GM12865 (cell line): ENCODE data around the gene SIL1.

Experiments
- DNase-seq: peaks from one replicate; pipeline ENCODE4 v3.0.0; 2010; ENCODE audit warnings: low read depth
- H3K4me3 ChIP-seq: 2 replicates; pipeline ENCODE4 v1.5.1; 2011; ENCODE audit warnings: mild to moderate bottlenecking, low read depth, low read length, control low read depth
- CTCF ChIP-seq: IDR thresholded peaks from 2 replicates; pipeline ENCODE4 v1.5.1; 2011; ENCODE audit warnings: low read length, control low read depth, low read depth, inconsistent platforms; ENCODE audit not compliant: insufficient read depth; ENCODE audit errors: missing control alignments

Gene SIL1

GRCh38 chr5:138961221-138961620 lies 236.9 kb downstream of the SIL1 start:
- DNase-seq, result no peak
- no peak for TF ChIP-seq CTCF
- H3K4me3 ChIP-seq, result no peak overlapping the region

- TF ChIP-seq CTCF, result no peak
- no peak for DNase-seq
- H3K4me3 ChIP-seq, result no peak overlapping the region
Measured at GRCh38 chr5:138960145-138960692, 237.9 kb downstream of the SIL1 start.

- TF ChIP-seq CTCF, result no peak
- no peak overlapping the region for H3K4me3 ChIP-seq
- DNase-seq, result no peak
Measured at GRCh38 chr5:138956801-138957200, 241.4 kb downstream of the SIL1 start.

GRCh38 chr5:138955671-138956295 lies 242.4 kb downstream of the SIL1 start:
- no peak for TF ChIP-seq CTCF
- H3K4me3 ChIP-seq, result no peak overlapping the region
- no peak for DNase-seq

- TF ChIP-seq CTCF, result no peak
- no peak overlapping the region for H3K4me3 ChIP-seq
- no peak for DNase-seq
Measured at GRCh38 chr5:138955013-138955660, 243.0 kb downstream of the SIL1 start.

GRCh38 chr5:138954257-138955012 lies 243.7 kb downstream of the SIL1 start:
- DNase-seq, result no peak
- no peak overlapping the region for H3K4me3 ChIP-seq
- TF ChIP-seq CTCF, result no peak
